Measurements from ENCODE around the gene PRKCB.

DNA sequence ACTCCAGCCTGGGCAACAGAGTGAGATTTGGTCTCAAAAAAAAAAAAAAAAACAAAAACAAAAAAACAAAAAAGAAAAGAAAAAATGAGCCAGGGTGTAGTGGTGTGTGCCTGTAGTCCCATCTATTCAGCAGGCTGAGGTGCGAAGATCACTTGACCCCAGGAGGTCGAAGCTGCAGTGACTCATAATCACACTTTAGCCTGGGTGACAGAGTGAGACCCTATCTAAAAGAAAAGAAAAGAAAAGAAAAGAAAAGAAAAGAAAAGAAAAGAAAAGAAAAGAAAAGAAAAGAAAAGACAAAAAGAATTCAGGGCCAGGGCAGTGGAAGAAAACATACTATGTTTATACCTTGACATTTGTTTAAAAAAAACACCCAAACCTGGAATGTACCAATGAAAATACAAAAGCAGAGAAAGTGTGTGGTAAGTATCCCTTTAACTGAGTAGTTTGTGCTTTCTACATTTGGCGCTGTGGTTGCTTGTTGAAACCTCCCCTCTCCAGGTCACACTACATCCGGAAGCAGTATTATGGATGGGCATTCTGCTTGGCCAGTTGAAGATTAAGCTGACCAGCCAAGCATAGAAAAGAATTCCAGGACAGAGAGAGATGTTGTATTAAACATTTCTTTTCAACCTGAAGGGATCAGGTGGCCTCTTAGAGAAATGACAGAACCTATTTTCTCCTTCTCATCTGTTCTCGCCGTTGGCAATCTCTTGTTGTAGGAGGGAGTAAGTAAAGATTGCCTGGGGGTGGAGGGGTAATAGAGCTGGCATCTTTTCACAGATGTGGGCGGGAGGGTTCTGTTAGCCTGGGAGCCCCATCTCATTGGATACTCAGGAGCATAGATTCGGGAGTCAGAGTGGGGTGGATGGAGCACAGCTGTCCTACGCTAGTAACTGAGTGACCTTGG, 12.1 kb upstream of the PRKCB start:
- no peak for TF ChIP-seq TAF1 (conservative IDR thresholded peaks at IDR 0.05)
- TF ChIP-seq, protein P1, sequence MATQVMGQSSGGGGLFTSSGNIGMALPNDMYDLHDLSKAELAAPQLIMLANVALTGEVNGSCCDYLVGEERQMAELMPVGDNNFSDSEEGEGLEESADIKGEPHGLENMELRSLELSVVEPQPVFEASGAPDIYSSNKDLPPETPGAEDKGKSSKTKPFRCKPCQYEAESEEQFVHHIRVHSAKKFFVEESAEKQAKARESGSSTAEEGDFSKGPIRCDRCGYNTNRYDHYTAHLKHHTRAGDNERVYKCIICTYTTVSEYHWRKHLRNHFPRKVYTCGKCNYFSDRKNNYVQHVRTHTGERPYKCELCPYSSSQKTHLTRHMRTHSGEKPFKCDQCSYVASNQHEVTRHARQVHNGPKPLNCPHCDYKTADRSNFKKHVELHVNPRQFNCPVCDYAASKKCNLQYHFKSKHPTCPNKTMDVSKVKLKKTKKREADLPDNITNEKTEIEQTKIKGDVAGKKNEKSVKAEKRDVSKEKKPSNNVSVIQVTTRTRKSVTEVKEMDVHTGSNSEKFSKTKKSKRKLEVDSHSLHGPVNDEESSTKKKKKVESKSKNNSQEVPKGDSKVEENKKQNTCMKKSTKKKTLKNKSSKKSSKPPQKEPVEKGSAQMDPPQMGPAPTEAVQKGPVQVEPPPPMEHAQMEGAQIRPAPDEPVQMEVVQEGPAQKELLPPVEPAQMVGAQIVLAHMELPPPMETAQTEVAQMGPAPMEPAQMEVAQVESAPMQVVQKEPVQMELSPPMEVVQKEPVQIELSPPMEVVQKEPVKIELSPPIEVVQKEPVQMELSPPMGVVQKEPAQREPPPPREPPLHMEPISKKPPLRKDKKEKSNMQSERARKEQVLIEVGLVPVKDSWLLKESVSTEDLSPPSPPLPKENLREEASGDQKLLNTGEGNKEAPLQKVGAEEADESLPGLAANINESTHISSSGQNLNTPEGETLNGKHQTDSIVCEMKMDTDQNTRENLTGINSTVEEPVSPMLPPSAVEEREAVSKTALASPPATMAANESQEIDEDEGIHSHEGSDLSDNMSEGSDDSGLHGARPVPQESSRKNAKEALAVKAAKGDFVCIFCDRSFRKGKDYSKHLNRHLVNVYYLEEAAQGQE (IDR thresholded peaks at IDR 0.05): no peak
- TF ChIP-seq, protein P2, sequence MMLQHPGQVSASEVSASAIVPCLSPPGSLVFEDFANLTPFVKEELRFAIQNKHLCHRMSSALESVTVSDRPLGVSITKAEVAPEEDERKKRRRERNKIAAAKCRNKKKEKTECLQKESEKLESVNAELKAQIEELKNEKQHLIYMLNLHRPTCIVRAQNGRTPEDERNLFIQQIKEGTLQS (IDR thresholded peaks at IDR 0.05): no peak
- no peak for TF ChIP-seq CTCF (IDR thresholded peaks at IDR 0.05; ENCODE audit: low read depth, low read length, missing input control)
- TF ChIP-seq FOXA1 (IDR thresholded peaks at IDR 0.05): no peak
- TF ChIP-seq YY1 (IDR thresholded peaks at IDR 0.05): no peak
- no peak for TF ChIP-seq NR2F2 (IDR thresholded peaks at IDR 0.05)
- TF ChIP-seq GABPA (IDR thresholded peaks at IDR 0.05 in 1 of 2, conservative IDR thresholded peaks at IDR 0.05 in 1 of 2): no peak
